ENCODE results near the gene LRRC27. TPM values are rescaled to one million over a fixed set of nuclear protein-coding genes. Genes with fewer than 3 reads are reported as not detected.
A peak's percentile ranks its signal among the peaks of the same experiment; 100 is the strongest.
"Not testable (repeated sequence)": the region's sequence is repeated elsewhere in the genome, so short reads cannot be mapped to it uniquely, and the experiment has no call there.

Gene LRRC27
- total RNA-seq, 6 donors from 2014 or later = 7.4 to 110 (median 15.1) TPM

GRCh38 chr10:132335189-132336063 is 3.4 kb downstream of the LRRC27 start:
- Histone ChIP-seq H3K9me3 (no peaks in the 10 kb centered on the region), H3K27me3 (no peaks in the 10 kb centered on the region), H3K36me3 (no peaks in the 10 kb centered on the region), H3K27ac (peak overlapping the region; percentile 46 to 88 (median 84)), H3K4me3 (peak overlapping the region in 2 of 4 donors; percentile 15 to 48), H3K4me1 (peaks cover 24 to 55% (median 25%) of the 10 kb centered on the region in 4 donors)
- 40 to 65% methylated on average over 10 to 14 of the region's 14 CpGs for whole genome bisulfite sequencing, 2 donors
- ATAC-seq (ENCODE audit: low FRiP score in 2 of 2) (peak; percentile 57 to 93), DNase-seq (peak in 1 of 2 donors; percentile 89)
- TF ChIP-seq POLR2A (IDR thresholded peaks at IDR 0.05) = peak in 2 of 4 donors; percentile 12 to 53
- TF ChIP-seq EP300 (IDR thresholded peaks at IDR 0.05) = no peak

GRCh38 chr10:132336064-132336746 is 4.2 kb downstream of the LRRC27 start:
- DNase-seq (peak in 1 of 2 donors; percentile 19), ATAC-seq (ENCODE audit: low FRiP score in 2 of 2) (no peak)
- Histone ChIP-seq H3K36me3 (no peaks in the 10 kb centered on the region), H3K27me3 (no peaks in the 10 kb centered on the region), H3K9me3 (no peaks in the 10 kb centered on the region), H3K4me1 (peaks cover 18 to 47% (median 21%) of the 10 kb centered on the region in 4 donors), H3K4me3 (peak overlapping the region in 3 of 4 donors; percentile 44 to 53 (median 48)), H3K27ac (peak overlapping the region; percentile 71 to 88 (median 84))
- 38 to 43% methylated on average over 9 to 11 of the region's 11 CpGs for WGBS, 2 donors
- TF ChIP-seq POLR2A (IDR thresholded peaks at IDR 0.05) = no peak

DNA sequence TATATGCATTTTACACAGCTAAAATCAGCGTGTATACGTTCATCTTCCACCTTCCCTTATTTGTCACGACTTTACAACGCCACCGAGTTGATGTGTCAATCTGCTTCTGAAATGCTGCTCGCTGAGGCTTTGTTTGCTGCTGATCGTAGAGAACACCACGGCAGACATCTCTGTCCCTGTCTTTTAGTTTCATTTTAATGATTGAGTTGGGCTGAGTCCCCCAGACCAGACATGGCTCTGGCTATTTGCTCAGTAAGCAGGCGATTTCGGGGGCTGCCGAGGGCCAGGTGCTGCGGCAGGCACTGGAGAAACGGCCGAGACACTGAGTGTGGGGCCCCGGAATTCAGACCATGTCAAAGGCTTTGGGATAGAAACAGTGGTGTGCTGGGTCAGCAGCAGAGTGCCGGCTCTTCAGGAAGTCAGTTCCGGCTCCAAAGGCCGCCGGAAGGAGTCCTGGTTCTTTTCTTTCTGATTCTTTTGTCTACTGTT is 5.0 kb downstream of the LRRC27 start:
- 28 to 30% methylated on average over 13 to 19 of the region's 19 CpGs for WGBS, 2 donors
- peak in 1 of 2 donors; percentile 32 for ATAC-seq (ENCODE audit: low FRiP score in 2 of 2)

DNA sequence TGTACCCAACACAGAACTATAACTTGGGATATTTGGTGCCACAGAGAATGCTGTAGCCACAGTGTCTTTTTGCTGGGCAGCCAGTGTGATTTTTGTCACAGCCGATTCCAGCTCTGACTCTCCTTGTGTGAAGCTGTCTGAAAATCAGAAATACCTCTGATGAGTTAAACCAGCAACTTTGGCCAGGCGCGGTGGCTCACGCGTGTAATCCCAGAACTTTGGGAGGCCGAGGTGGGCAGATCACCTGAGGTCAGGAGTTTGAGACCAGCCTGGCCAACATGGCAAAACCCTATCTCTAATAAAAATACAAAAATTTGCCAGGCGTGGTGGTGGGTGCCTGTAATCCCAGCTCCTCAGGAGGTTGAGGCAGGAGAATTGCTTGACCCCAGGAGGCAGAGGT is 5.9 kb downstream of the LRRC27 start:
- H3K9me3 ChIP-seq = not testable (repeated sequence)
- peak in 1 of 2 donors; percentile 12 for DNase-seq

More for the DNA sequence above, 5.0 kb downstream of the LRRC27 start:
- Histone ChIP-seq H3K4me1 (peaks cover 18 to 44% (median 21%) of the 10 kb centered on the region in 4 donors), H3K4me3 (peak overlapping the region in 3 of 4 donors; percentile 44 to 53 (median 48)), H3K9me3 (no peaks in the 10 kb centered on the region), H3K27ac (peak overlapping the region; percentile 71 to 88 (median 84)), H3K36me3 (no peaks in the 10 kb centered on the region), H3K27me3 (no peaks in the 10 kb centered on the region)
- TF ChIP-seq POLR2AphosphoS5 (IDR thresholded peaks at IDR 0.05) (peak in 1 of 2 donors; percentile 7), EP300 (IDR thresholded peaks at IDR 0.05) (no peak), POLR2A (IDR thresholded peaks at IDR 0.05) (peak in 1 of 4 donors; percentile 57)
- TF ChIP-seq, protein P1, sequence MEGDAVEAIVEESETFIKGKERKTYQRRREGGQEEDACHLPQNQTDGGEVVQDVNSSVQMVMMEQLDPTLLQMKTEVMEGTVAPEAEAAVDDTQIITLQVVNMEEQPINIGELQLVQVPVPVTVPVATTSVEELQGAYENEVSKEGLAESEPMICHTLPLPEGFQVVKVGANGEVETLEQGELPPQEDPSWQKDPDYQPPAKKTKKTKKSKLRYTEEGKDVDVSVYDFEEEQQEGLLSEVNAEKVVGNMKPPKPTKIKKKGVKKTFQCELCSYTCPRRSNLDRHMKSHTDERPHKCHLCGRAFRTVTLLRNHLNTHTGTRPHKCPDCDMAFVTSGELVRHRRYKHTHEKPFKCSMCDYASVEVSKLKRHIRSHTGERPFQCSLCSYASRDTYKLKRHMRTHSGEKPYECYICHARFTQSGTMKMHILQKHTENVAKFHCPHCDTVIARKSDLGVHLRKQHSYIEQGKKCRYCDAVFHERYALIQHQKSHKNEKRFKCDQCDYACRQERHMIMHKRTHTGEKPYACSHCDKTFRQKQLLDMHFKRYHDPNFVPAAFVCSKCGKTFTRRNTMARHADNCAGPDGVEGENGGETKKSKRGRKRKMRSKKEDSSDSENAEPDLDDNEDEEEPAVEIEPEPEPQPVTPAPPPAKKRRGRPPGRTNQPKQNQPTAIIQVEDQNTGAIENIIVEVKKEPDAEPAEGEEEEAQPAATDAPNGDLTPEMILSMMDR (IDR thresholded peaks at IDR 0.05) = no peak
- DNase-seq = peak in 1 of 2 donors; percentile 51

DNA sequence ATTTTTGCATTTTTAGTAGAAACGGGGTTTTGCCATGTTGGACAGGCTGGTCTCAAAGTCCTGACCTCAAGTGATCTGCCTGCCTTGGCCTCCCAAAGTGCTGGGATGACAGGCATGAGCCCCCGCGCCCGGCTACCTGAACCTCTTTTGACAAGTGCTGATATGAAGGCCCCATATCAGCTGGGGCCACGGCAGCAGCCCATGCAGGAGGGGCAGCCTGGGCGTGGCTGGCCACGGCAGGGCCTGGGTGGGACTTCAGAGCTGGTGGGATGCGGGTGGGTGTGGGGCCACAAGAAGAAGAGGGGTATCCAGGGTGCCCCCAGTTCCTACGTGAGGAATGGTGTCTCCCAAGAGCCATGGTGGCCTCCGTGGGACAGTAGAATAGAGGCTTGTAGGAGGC is 6.9 kb downstream of the LRRC27 start:
- 77 to 96% methylated on average over 10 of the region's 10 CpGs for WGBS, 2 donors
- ATAC-seq (ENCODE audit: low FRiP score in 2 of 2) (no peak), DNase-seq (peak; percentile 15 to 48)
- Histone ChIP-seq H3K27me3 (no peaks in the 10 kb centered on the region), H3K36me3 (peaks cover 0 to 4% (median 0%) of the 10 kb centered on the region in 4 donors), H3K27ac (no peak overlapping the region), H3K9me3 (no peaks in the 10 kb centered on the region), H3K4me3 (no peak overlapping the region), H3K4me1 (peaks cover 10 to 29% (median 15%) of the 10 kb centered on the region in 4 donors)
- TF ChIP-seq POLR2AphosphoS5 (IDR thresholded peaks at IDR 0.05) (no peak), EP300 (IDR thresholded peaks at IDR 0.05) (no peak)

More for the DNA sequence above, 5.9 kb downstream of the LRRC27 start:
- not testable (repeated sequence) for H3K27me3 ChIP-seq; H3K36me3 ChIP-seq; ATAC-seq (ENCODE audit: low FRiP score in 2 of 2)
- H3K4me1 ChIP-seq = peaks cover 13 to 37% (median 17%) of the 10 kb centered on the region in 4 donors
- peak overlapping the region; percentile 71 to 88 (median 84) for H3K27ac ChIP-seq
- 92 to 97% methylated on average over 7 of the region's 7 CpGs for WGBS, 2 donors
- peak overlapping the region in 2 of 4 donors; percentile 48 to 53 for H3K4me3 ChIP-seq

- no peak overlapping the region for H3K27ac ChIP-seq
- peaks cover 10 to 29% (median 15%) of the 10 kb centered on the region in 4 donors for H3K4me1 ChIP-seq
- no peak for ATAC-seq (ENCODE audit: low FRiP score in 2 of 2)
- WGBS, 2 donors = 89 to 98% methylated on average over 6 to 11 of the region's 11 CpGs
- peaks cover 0 to 4% (median 0%) of the 10 kb centered on the region in 4 donors for H3K36me3 ChIP-seq
- TF ChIP-seq EP300 (IDR thresholded peaks at IDR 0.05) (no peak), POLR2A (IDR thresholded peaks at IDR 0.05) (no peak)
- TF ChIP-seq, protein P1 (IDR thresholded peaks at IDR 0.05) = no peak
- H3K27me3 ChIP-seq = no peaks in the 10 kb centered on the region
- H3K4me3 ChIP-seq = no peak overlapping the region
- no peaks in the 10 kb centered on the region for H3K9me3 ChIP-seq
- DNase-seq = peak in 1 of 2 donors; percentile 18
Observed at GRCh38 chr10:132339276-132339675, 7.3 kb downstream of the LRRC27 start.
